ENCODE data around the gene SHLD3. TPM values are rescaled to one million over a fixed set of nuclear protein-coding genes. Genes with fewer than 3 reads are reported as not detected.

Gene SHLD3
- total RNA-seq, 3 donors from 2014 or later (not counting 1 experiment from before 2014, with no cell fraction given): 11.0 to 16.7 (median 12.7) TPM

DNA sequence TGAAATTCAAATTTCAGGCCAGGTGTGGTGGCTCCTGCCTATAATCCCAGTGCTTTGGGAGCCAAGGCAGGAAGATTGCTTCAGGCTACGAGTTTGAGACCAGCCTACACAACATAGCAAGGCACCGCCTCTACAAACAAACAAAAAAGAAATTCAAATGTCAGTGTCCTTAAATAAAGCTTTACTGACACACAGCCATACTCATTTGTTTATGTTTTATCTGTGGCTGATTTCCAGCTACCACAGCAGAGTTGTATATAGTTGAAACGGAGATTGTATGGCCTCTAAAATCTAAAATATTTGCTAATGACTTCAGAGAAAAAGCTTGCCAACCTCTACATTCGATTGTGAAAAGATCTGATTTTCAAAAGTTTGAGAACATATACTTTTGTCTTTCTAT is 15.4 kb downstream of the SHLD3 start:
- Histone ChIP-seq H3K4me1 (ENCODE audit: control insufficient read depth, insufficient read depth, low read length) (no peaks in the 10 kb centered on the region), H3K36me3 (ENCODE audit: control insufficient read depth, insufficient read depth, low read length) (peaks cover 31% of the 10 kb centered on the region), H3K9me3 (ENCODE audit: control insufficient read depth, insufficient read depth, low read length) (no peaks in the 10 kb centered on the region), H3K27ac (ENCODE audit: low read length) (no peak overlapping the region), H3K4me3 (ENCODE audit: low read length) (no peak overlapping the region), H3K27me3 (ENCODE audit: control insufficient read depth, insufficient read depth, low read length) (no peaks in the 10 kb centered on the region)
- TF ChIP-seq, protein P1, sequence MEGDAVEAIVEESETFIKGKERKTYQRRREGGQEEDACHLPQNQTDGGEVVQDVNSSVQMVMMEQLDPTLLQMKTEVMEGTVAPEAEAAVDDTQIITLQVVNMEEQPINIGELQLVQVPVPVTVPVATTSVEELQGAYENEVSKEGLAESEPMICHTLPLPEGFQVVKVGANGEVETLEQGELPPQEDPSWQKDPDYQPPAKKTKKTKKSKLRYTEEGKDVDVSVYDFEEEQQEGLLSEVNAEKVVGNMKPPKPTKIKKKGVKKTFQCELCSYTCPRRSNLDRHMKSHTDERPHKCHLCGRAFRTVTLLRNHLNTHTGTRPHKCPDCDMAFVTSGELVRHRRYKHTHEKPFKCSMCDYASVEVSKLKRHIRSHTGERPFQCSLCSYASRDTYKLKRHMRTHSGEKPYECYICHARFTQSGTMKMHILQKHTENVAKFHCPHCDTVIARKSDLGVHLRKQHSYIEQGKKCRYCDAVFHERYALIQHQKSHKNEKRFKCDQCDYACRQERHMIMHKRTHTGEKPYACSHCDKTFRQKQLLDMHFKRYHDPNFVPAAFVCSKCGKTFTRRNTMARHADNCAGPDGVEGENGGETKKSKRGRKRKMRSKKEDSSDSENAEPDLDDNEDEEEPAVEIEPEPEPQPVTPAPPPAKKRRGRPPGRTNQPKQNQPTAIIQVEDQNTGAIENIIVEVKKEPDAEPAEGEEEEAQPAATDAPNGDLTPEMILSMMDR (IDR thresholded peaks at IDR 0.05): no peak
- peaks cover 7% of the 10 kb centered on the region for H3K36me3 Mint-ChIP-seq
- DNase-seq: no peak
- H3K27ac Mint-ChIP-seq: no peak overlapping the region
- no peaks in the 10 kb centered on the region for H3K4me1 Mint-ChIP-seq
- H3K27me3 Mint-ChIP-seq (ENCODE audit: low read depth in 2 of 2): no peaks in the 10 kb centered on the region
- 100% methylated on average over 2 of the region's 4 CpGs for WGBS (ENCODE audit: insufficient coverage)
- H3K9me3 Mint-ChIP-seq: no peaks in the 10 kb centered on the region
- no peak overlapping the region for H3K4me3 Mint-ChIP-seq
- ATAC-seq: no peak
- intact Hi-C loops (cut with micrococcal nuclease): no loop called here

DNA sequence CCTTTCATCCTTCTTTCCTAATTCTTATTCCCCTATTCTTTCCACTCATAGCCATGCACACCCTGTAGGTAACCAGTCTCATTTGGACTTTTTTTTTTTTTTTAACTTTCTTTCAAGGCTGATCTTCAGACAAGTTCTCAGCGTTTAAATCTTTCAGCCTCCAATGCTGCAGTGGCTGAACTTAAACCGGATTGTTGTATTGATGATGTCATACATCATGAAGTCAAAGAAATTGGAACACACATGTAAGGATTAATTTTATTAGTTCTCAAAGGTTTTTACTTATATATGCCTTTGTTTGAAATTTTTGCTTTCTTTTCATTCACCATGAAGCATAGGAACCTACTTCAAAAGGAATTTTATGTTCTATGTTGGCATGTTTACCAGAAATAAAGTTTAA is 22.1 kb downstream of the SHLD3 start:
- TF ChIP-seq, protein P1 (IDR thresholded peaks at IDR 0.05): no peak
- DNase-seq: no peak
- no peak for ATAC-seq
- 100% methylated on average over 2 of the region's 2 CpGs for WGBS (ENCODE audit: insufficient coverage)
- Mint-ChIP-seq H3K36me3 (peaks cover 15% of the 10 kb centered on the region), H3K27me3 (ENCODE audit: low read depth in 2 of 2) (no peaks in the 10 kb centered on the region), H3K27ac (peak overlapping the region in 1 of 2 donors; percentile 7), H3K4me1 (no peaks in the 10 kb centered on the region), H3K4me3 (no peak overlapping the region), H3K9me3 (no peaks in the 10 kb centered on the region)
- Histone ChIP-seq H3K4me1 (ENCODE audit: control insufficient read depth, insufficient read depth, low read length) (no peaks in the 10 kb centered on the region), H3K27ac (ENCODE audit: low read length) (no peak overlapping the region), H3K4me3 (ENCODE audit: low read length) (no peak overlapping the region), H3K27me3 (ENCODE audit: control insufficient read depth, insufficient read depth, low read length) (no peaks in the 10 kb centered on the region), H3K36me3 (ENCODE audit: control insufficient read depth, insufficient read depth, low read length) (peaks cover 14% of the 10 kb centered on the region), H3K9me3 (ENCODE audit: control insufficient read depth, insufficient read depth, low read length) (no peaks in the 10 kb centered on the region)
- intact Hi-C loops (cut with micrococcal nuclease): no loop called here

DNA sequence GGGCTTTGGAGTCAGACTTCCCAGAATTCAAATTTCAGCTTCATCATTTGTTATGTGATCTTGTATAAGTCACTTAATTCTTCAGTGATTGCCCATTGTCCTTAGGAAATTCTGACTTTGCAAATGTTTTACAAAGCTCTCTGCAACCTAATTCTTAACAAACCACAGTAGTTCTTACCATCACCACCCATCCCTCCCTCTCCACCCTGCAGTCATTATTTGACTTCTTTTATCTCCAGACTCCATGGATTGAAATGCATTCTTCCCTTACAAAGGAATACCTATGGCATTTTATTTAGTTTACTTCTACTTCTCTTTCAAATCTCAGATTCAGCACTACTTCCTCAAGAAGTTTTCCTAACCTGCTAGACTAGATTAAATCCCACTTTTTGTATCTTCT is 23.1 kb downstream of the SHLD3 start:
- Mint-ChIP-seq H3K36me3 (peaks cover 15% of the 10 kb centered on the region), H3K27ac (peak overlapping the region in 1 of 2 donors; percentile 37)
- H3K36me3 ChIP-seq (ENCODE audit: control insufficient read depth, insufficient read depth, low read length): peaks cover 14% of the 10 kb centered on the region

DNA sequence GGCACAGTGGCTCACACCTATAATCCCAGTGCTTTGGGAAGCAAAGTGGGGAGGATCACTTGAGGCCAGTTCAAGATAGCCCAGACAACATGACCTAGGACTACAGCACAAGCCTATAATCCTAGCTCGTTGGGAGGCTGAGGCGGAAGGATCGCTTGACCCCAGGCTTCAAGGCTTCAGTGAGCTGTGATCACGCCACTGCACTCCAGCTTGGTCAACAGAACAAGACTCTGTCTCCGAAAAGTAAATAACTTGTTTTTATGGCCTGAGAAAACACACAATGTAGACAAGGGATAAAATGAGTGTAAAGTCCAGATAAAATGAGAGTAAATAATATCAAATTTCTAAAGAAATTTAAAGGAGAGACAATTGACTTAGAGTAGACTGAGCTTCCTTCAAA is 26.3 kb downstream of the SHLD3 start:
- intact Hi-C loops (cut with micrococcal nuclease): no loop called here
- H3K27me3 ChIP-seq (ENCODE audit: control insufficient read depth, insufficient read depth, low read length): no peaks in the 10 kb centered on the region
- H3K4me3 ChIP-seq (ENCODE audit: low read length): no peak overlapping the region
- H3K27ac Mint-ChIP-seq: no peak overlapping the region
- no peak overlapping the region for H3K27ac ChIP-seq (ENCODE audit: low read length)
- TF ChIP-seq, protein P1 (IDR thresholded peaks at IDR 0.05): no peak
- H3K9me3 ChIP-seq (ENCODE audit: control insufficient read depth, insufficient read depth, low read length): no peaks in the 10 kb centered on the region
- no peaks in the 10 kb centered on the region for H3K9me3 Mint-ChIP-seq
- H3K4me3 Mint-ChIP-seq: no peak overlapping the region
- ATAC-seq (no peak), DNase-seq (no peak)
- peaks cover 20% of the 10 kb centered on the region for H3K36me3 ChIP-seq (ENCODE audit: control insufficient read depth, insufficient read depth, low read length)
- no peaks in the 10 kb centered on the region for H3K4me1 Mint-ChIP-seq
- H3K36me3 Mint-ChIP-seq: peaks cover 9% of the 10 kb centered on the region
- 79% methylated on average over 5 of the region's 5 CpGs for WGBS (ENCODE audit: insufficient coverage)
- H3K4me1 ChIP-seq (ENCODE audit: control insufficient read depth, insufficient read depth, low read length): no peaks in the 10 kb centered on the region
- no peaks in the 10 kb centered on the region for H3K27me3 Mint-ChIP-seq (ENCODE audit: low read depth in 2 of 2)

More for the DNA sequence above, 23.1 kb downstream of the SHLD3 start:
- H3K27me3 Mint-ChIP-seq (ENCODE audit: low read depth in 2 of 2): no peaks in the 10 kb centered on the region
- no peak overlapping the region for H3K4me3 ChIP-seq (ENCODE audit: low read length)
- H3K9me3 ChIP-seq (ENCODE audit: control insufficient read depth, insufficient read depth, low read length): no peaks in the 10 kb centered on the region
- H3K4me1 Mint-ChIP-seq: no peaks in the 10 kb centered on the region
- no peak overlapping the region for H3K4me3 Mint-ChIP-seq
- intact Hi-C loops (cut with micrococcal nuclease): no loop called here
- DNase-seq: no peak
- H3K4me1 ChIP-seq (ENCODE audit: control insufficient read depth, insufficient read depth, low read length): no peaks in the 10 kb centered on the region
- TF ChIP-seq, protein P1 (IDR thresholded peaks at IDR 0.05): peak; percentile 7
- no peaks in the 10 kb centered on the region for H3K27me3 ChIP-seq (ENCODE audit: control insufficient read depth, insufficient read depth, low read length)
- H3K9me3 Mint-ChIP-seq: no peaks in the 10 kb centered on the region
- no peak for ATAC-seq
- H3K27ac ChIP-seq (ENCODE audit: low read length): no peak overlapping the region
